PFSK-1 (cell line): ENCODE results near the gene ITGAE.

ENCODE experiments used
- FOXP2 ChIP-seq: optimal IDR thresholded peaks from 2 replicates; pipeline ENCODE3; 2011; ENCODE audit warnings: borderline replicate concordance, control low read depth, inconsistent platforms; ENCODE audit not compliant: insufficient read depth; ENCODE audit errors: extremely low read length, extremely low read depth
- POLR2AphosphoS5 ChIP-seq: IDR thresholded peaks from 2 replicates; pipeline ENCODE4 v1.6.1; 2012; ENCODE audit warnings: low read depth, mild to moderate bottlenecking, control low read depth, low read length, moderate library complexity
- REST ChIP-seq, 2 experiments: IDR thresholded peaks; 2 replicates each; pipeline versions ENCODE4 v1.6.1 to v1.8.0; 2011 to 2012; ENCODE audit warnings: low read depth in 2 of 2, low read length in 2 of 2, control low read depth in 1 of 2, inconsistent platforms in 1 of 2, mild to moderate bottlenecking in 1 of 2, moderate library complexity in 1 of 2; ENCODE audit not compliant: insufficient read depth in 1 of 2
- SIN3A ChIP-seq: IDR thresholded peaks from 2 replicates; pipeline ENCODE4 v1.6.1; 2012; ENCODE audit warnings: mild to moderate bottlenecking, low read length, moderate library complexity, borderline replicate concordance; ENCODE audit not compliant: insufficient read depth
- TAF1 ChIP-seq: IDR thresholded peaks from 2 replicates; pipeline ENCODE4 v1.6.1; 2012; ENCODE audit warnings: low read length, control low read depth, borderline replicate concordance; ENCODE audit not compliant: insufficient read depth

ITGAE gene

GRCh38 chr17:3708366-3708765 lies 92.6 kb downstream of the ITGAE start:
- TF ChIP-seq POLR2AphosphoS5 (no peak), TAF1 (no peak), FOXP2 (no peak), REST (IDR thresholded peaks at IDR 0.05; ENCODE audit: insufficient read depth in 1 of 2, low read depth in 2 of 2, low read length in 2 of 2) (no peak), SIN3A (no peak)

- TF ChIP-seq SIN3A (no peak), FOXP2 (no peak), TAF1 (no peak)
These were observed 95.9 kb downstream of the ITGAE start for GRCh38 chr17:3704931-3705717.

GRCh38 chr17:3699951-3700350 lies 101.0 kb downstream of the ITGAE start:
- TF ChIP-seq SIN3A (no peak), POLR2AphosphoS5 (no peak), TAF1 (no peak), REST (IDR thresholded peaks at IDR 0.05; ENCODE audit: insufficient read depth in 1 of 2, low read depth in 2 of 2, low read length in 2 of 2) (no peak), FOXP2 (no peak)

GRCh38 chr17:3698139-3698538 lies 102.8 kb downstream of the ITGAE start:
- TF ChIP-seq SIN3A: no peak
- no peak for TF ChIP-seq FOXP2
- no peak for TF ChIP-seq REST (IDR thresholded peaks at IDR 0.05; ENCODE audit: insufficient read depth in 1 of 2, low read depth in 2 of 2, low read length in 2 of 2)
- no peak for TF ChIP-seq POLR2AphosphoS5
- no peak for TF ChIP-seq TAF1

- no peak for TF ChIP-seq POLR2AphosphoS5
- no peak for TF ChIP-seq REST (IDR thresholded peaks at IDR 0.05; ENCODE audit: insufficient read depth in 1 of 2, low read depth in 2 of 2, low read length in 2 of 2)
- no peak for TF ChIP-seq FOXP2
- no peak for TF ChIP-seq SIN3A
- no peak for TF ChIP-seq TAF1
These were observed 103.9 kb downstream of the ITGAE start for GRCh38 chr17:3697103-3697476.
